Activated naive CD4-positive, alpha-beta T cell treated with anti-CD3 and anti-CD28 coated beads, Interleukin-2, amount 10 ng/mL, durations not matched to agents 7 days and 5 days (primary cell): ENCODE results near the gene TLX1.
A peak's percentile ranks its signal among the peaks of the same experiment; 100 is the strongest.
"Not testable (repeated sequence)": the region's sequence is repeated elsewhere in the genome, so short reads cannot be mapped to it uniquely, and the experiment has no call there.

Experiments used
- CTCF ChIA-PET: fragments of 350-600 bp; sonication (Branson Sonifier 250); formaldehyde crosslinking; loops from one replicate; lab custom pipeline; 2021; ENCODE audit warnings: antibody characterized with exemption; lab: Charles Lee
- DNase-seq: peaks from one replicate; pipeline ENCODE4 v3.0.0-alpha.2; 2020
- H3K27ac Mint-ChIP-seq: one replicate; pipeline ENCODE4 v1.8.0; 2021; ENCODE audit warnings: mild to moderate bottlenecking, moderate library complexity, mixed read lengths
- H3K27me3 Mint-ChIP-seq: one replicate; pipeline ENCODE4 v1.8.0; 2021; ENCODE audit warnings: mild to moderate bottlenecking, mixed read lengths
- H3K36me3 Mint-ChIP-seq: one replicate; pipeline ENCODE4 v1.8.0; 2021; ENCODE audit warnings: mixed read lengths
- H3K4me1 Mint-ChIP-seq: one replicate; pipeline ENCODE4 v1.8.0; 2021; ENCODE audit warnings: mixed read lengths
- H3K4me3 Mint-ChIP-seq: one replicate; pipeline ENCODE4 v1.8.0; 2021; ENCODE audit warnings: mild to moderate bottlenecking, moderate library complexity, mixed read lengths
- H3K9me3 Mint-ChIP-seq: one replicate; pipeline ENCODE4 v1.8.0; 2021; ENCODE audit warnings: mixed read lengths

Gene TLX1

GRCh38 chr10:101141616-101142532, 10.8 kb downstream of the TLX1 start:
- H3K9me3 Mint-ChIP-seq, result no peaks in the 10 kb centered on the region
- no peaks in the 10 kb centered on the region for H3K36me3 Mint-ChIP-seq
- H3K27me3 Mint-ChIP-seq, result peaks cover 100% of the 10 kb centered on the region
- CTCF ChIA-PET, result interaction anchor here (0.5 to 8.1 kb wide), 43 partner anchors 10 to 426 kb away, joined by 3 to 272 read pairs (median 5); partner anchors contain the start of genes KAZALD1 and TLX1
- no peak overlapping the region for H3K4me3 Mint-ChIP-seq
- DNase-seq, result peak; percentile 86
- peaks cover 3% of the 10 kb centered on the region for H3K4me1 Mint-ChIP-seq
- no peak overlapping the region for H3K27ac Mint-ChIP-seq

DNA sequence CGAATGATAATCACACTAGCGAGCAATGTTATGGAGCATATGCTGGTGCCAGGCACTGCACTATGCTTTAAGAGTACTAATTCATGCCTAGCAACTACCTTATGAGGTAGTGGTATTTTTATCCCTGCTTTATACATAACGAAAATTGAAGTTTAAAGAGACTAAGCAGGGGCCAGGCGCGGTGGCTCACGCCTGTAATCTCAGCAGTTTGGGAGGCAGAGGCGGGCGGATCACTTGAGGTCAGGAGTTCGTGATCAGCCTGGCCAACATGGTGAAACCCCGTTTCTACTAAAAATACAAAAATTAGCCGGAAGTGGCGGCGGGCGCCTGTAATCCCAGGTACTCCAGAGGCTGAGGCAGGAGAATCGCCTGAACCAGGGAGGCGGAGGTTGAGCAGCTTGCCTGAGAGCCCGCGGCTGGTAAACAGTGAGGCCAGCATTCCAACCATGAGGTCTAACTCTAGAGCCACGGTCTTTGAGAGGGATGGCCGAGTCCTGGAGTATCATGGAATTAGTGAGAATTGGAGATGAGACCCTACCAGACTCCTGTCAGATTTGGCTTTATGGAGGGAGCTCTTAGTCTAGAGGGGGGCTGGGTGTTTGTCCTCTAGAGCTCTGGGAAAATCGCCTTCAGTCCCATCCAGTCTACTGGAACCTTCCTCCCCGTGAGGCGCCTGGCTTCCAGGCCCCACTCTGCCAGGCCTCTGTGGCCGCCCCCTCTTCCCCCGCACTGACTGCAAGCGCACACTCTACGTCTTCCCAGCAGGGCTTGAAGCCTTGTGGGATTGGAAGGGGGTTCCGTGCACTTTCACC, 11.6 kb downstream of the TLX1 start:
- CTCF ChIA-PET, result interaction anchor here (0.6 to 8.1 kb wide), 39 partner anchors 10 to 427 kb away, joined by 3 to 272 read pairs (median 5); partner anchors contain the start of genes KAZALD1 and TLX1
- no peak overlapping the region for H3K4me3 Mint-ChIP-seq

GRCh38 chr10:101143345-101143630, 12.2 kb downstream of the TLX1 start:
- Mint-ChIP-seq H3K4me3 (no peak overlapping the region), H3K36me3 (no peaks in the 10 kb centered on the region), H3K9me3 (no peaks in the 10 kb centered on the region), H3K27ac (no peak overlapping the region), H3K4me1 (peaks cover 3% of the 10 kb centered on the region), H3K27me3 (peaks cover 99% of the 10 kb centered on the region)
- CTCF ChIA-PET, result interaction anchor here (0.8 to 8.1 kb wide), 8 partner anchors 10 to 100 kb away, joined by 3 to 272 read pairs (median 18); partner anchors contain the start of gene TLX1
- no peak for DNase-seq

More for the DNA sequence above, 11.6 kb downstream of the TLX1 start:
- peaks cover 100% of the 10 kb centered on the region for H3K27me3 Mint-ChIP-seq
- peaks cover 3% of the 10 kb centered on the region for H3K4me1 Mint-ChIP-seq
- H3K9me3 Mint-ChIP-seq, result no peaks in the 10 kb centered on the region
- H3K36me3 Mint-ChIP-seq, result no peaks in the 10 kb centered on the region
- no peak overlapping the region for H3K27ac Mint-ChIP-seq
- no peak for DNase-seq

GRCh38 chr10:101144053-101144452, 13.0 kb downstream of the TLX1 start:
- H3K4me3 Mint-ChIP-seq, result no peak overlapping the region
- peaks cover 98% of the 10 kb centered on the region for H3K27me3 Mint-ChIP-seq

GRCh38 chr10:101145145-101145544, 14.0 kb downstream of the TLX1 start:
- no peaks in the 10 kb centered on the region for H3K9me3 Mint-ChIP-seq
- no peak for DNase-seq
- peaks cover 3% of the 10 kb centered on the region for H3K4me1 Mint-ChIP-seq

More at GRCh38 chr10:101144053-101144452, 13.0 kb downstream of the TLX1 start:
- H3K27ac Mint-ChIP-seq, result no peak overlapping the region
- CTCF ChIA-PET, result interaction anchor here (3.9 to 8.1 kb wide), 2 partner anchors 47 to 100 kb away, joined by 47 to 272 read pairs; no protein-coding TSS in a partner anchor
- DNase-seq, result no peak
- peaks cover 3% of the 10 kb centered on the region for H3K4me1 Mint-ChIP-seq
- no peaks in the 10 kb centered on the region for H3K9me3 Mint-ChIP-seq
- H3K36me3 Mint-ChIP-seq, result no peaks in the 10 kb centered on the region

GRCh38 chr10:101145750-101146391, 14.8 kb downstream of the TLX1 start:
- Mint-ChIP-seq H3K36me3 (no peaks in the 10 kb centered on the region), H3K27me3 (peaks cover 98% of the 10 kb centered on the region), H3K4me3 (no peak overlapping the region), H3K27ac (no peak overlapping the region), H3K9me3 (no peaks in the 10 kb centered on the region), H3K4me1 (peaks cover 3% of the 10 kb centered on the region)
- CTCF ChIA-PET, result interaction anchor here (1.0 to 1.7 kb wide), 3 partner anchors 15 to 68 kb away, joined by 3 to 7 read pairs (median 4); no protein-coding TSS in a partner anchor
- no peak for DNase-seq

More at GRCh38 chr10:101145145-101145544, 14.0 kb downstream of the TLX1 start:
- Mint-ChIP-seq H3K36me3 (no peaks in the 10 kb centered on the region), H3K27ac (no peak overlapping the region), H3K27me3 (peaks cover 98% of the 10 kb centered on the region), H3K4me3 (no peak overlapping the region)
- CTCF ChIA-PET, result interaction anchor here (0.9 kb wide), 1 partner anchor 104 kb away, joined by 3 read pairs; no protein-coding TSS in a partner anchor

DNA sequence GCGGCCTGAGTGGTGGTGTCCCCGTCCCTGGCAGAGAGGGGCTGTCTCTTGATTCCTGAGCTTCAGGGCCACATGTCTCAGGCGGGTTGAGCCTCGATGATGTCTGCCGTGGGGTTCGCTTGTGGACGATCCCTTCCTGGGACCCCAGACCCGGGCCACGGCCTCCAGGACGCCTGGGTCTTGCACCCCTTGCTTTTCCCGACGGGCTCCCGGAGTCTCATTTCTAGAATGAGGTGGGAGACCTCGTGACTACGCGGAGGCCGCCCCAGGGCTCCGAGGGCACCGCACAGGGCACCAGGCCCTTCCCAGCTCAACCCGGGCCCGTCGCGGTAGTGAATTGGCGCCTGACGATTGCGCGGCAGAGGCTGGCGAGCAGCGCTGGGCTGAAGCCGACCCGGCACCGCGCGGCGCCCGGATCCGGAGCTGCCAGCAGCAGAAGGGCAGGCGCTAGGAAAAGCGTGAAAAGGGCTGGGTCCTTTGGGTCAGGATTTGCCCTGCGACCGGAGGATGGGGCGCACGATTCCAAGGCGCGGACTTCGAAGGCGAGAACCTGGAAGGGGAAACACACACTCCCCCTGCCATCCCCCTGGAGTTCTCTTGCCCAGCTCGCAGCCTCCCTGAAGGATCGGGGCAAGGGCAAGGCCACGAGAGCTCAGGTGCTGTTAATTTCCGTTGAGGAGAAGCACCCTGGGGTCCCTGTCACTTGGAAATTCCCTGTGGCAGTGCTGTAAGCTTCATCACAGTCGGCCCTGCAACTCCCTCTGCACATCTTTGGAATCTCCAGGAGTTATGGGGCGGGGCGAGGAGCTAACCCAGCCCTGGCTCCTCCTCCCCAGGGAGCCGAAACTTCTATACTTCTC, 15.5 kb downstream of the TLX1 start:
- Mint-ChIP-seq H3K9me3 (no peaks in the 10 kb centered on the region), H3K36me3 (no peaks in the 10 kb centered on the region), H3K4me3 (no peak overlapping the region), H3K27ac (no peak overlapping the region), H3K4me1 (peaks cover 3% of the 10 kb centered on the region), H3K27me3 (peaks cover 95% of the 10 kb centered on the region)
- no peak for DNase-seq
- CTCF ChIA-PET, result interaction anchor here (1.0 to 1.7 kb wide), 4 partner anchors 15 to 68 kb away, joined by 3 to 7 read pairs (median 4); no protein-coding TSS in a partner anchor

GRCh38 chr10:101151395-101151794, 20.3 kb downstream of the TLX1 start:
- CTCF ChIA-PET, result interaction anchor here (0.6 to 4.2 kb wide), 3 partner anchors 9 to 55 kb away, joined by 3 to 23 read pairs (median 4); no protein-coding TSS in a partner anchor
- Mint-ChIP-seq H3K36me3 (no peaks in the 10 kb centered on the region), H3K4me1 (no peaks in the 10 kb centered on the region), H3K4me3 (no peak overlapping the region), H3K27ac (no peak overlapping the region), H3K27me3 (peaks cover 84% of the 10 kb centered on the region), H3K9me3 (no peaks in the 10 kb centered on the region)
- no peak for DNase-seq

- no peak overlapping the region for H3K4me3 Mint-ChIP-seq
- no peaks in the 10 kb centered on the region for H3K9me3 Mint-ChIP-seq
- H3K4me1 Mint-ChIP-seq, result no peaks in the 10 kb centered on the region
- no peaks in the 10 kb centered on the region for H3K36me3 Mint-ChIP-seq
- peaks cover 78% of the 10 kb centered on the region for H3K27me3 Mint-ChIP-seq
- H3K27ac Mint-ChIP-seq, result no peak overlapping the region
- no peak for DNase-seq
- CTCF ChIA-PET, result interaction anchor here (1.1 to 4.2 kb wide), 2 partner anchors 9 to 10 kb away, joined by 4 to 23 read pairs; no protein-coding TSS in a partner anchor
These were observed 21.2 kb downstream of the TLX1 start for GRCh38 chr10:101152316-101152715.

- not testable (repeated sequence) for H3K9me3 Mint-ChIP-seq, H3K4me3 Mint-ChIP-seq, DNase-seq, H3K36me3 Mint-ChIP-seq, H3K27ac Mint-ChIP-seq, H3K4me1 Mint-ChIP-seq
- peaks cover 77% of the 10 kb centered on the region for H3K27me3 Mint-ChIP-seq
- CTCF ChIA-PET, result interaction anchor here (1.1 to 4.2 kb wide), 3 partner anchors 12 to 289 kb away, joined by 3 to 23 read pairs (median 3); no protein-coding TSS in a partner anchor
These were observed 23.4 kb downstream of the TLX1 start for GRCh38 chr10:101154506-101154905.

- CTCF ChIA-PET, result interaction anchor here (0.9 kb wide), 2 partner anchors 13 to 118 kb away, joined by 3 read pairs; no protein-coding TSS in a partner anchor
- H3K27me3 Mint-ChIP-seq, result peaks cover 76% of the 10 kb centered on the region
- H3K4me1 Mint-ChIP-seq, result no peaks in the 10 kb centered on the region
- no peaks in the 10 kb centered on the region for H3K9me3 Mint-ChIP-seq
- no peak overlapping the region for H3K27ac Mint-ChIP-seq
- DNase-seq, result no peak
- no peaks in the 10 kb centered on the region for H3K36me3 Mint-ChIP-seq
- H3K4me3 Mint-ChIP-seq, result no peak overlapping the region
These were observed 24.8 kb downstream of the TLX1 start for GRCh38 chr10:101155896-101156295.

DNA sequence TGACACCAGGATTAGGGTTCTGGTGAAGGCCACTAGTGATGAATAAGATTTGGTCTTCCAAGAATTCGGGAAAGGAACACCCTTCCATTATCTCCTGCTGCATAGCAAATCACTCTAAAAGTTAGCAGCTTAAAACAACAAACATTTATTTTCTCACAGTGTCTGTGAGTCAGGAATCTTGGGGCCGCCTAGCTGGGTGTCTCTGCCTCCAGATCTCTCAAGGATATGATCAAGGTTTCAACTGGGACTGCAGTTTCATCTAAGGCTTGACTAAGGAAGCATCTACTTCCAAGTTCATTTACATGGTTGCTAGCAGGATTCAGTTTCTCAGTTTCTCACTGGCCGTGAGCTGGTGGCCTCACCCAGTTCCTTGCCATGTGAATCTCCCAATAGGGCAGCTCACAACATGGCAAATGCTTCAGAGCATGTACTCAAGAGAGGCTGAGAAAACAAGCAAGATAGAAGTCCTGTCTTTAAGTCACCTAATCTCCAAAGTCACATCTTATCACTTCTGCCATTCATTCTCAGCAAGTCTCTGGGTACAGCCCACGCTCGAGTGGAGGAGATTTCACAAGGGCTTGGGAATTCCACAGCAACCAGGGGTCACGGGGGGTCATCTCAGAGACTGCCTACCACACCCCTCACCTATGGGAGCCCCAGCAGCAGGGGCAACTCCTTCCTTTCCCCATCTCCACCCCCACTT, 26.8 kb downstream of the TLX1 start:
- DNase-seq, result no peak
- H3K9me3 Mint-ChIP-seq, result no peaks in the 10 kb centered on the region
- CTCF ChIA-PET, result interaction anchor here (0.7 to 2.1 kb wide), 3 partner anchors 16 to 486 kb away, joined by 3 to 10 read pairs (median 4); no protein-coding TSS in a partner anchor
- no peak overlapping the region for H3K4me3 Mint-ChIP-seq
- peaks cover 79% of the 10 kb centered on the region for H3K27me3 Mint-ChIP-seq
- H3K27ac Mint-ChIP-seq, result no peak overlapping the region
- H3K36me3 Mint-ChIP-seq, result no peaks in the 10 kb centered on the region
- H3K4me1 Mint-ChIP-seq, result peaks cover 8% of the 10 kb centered on the region
